ENCODE results near the gene EHBP1L1. TPM values are rescaled to one million over a fixed set of nuclear protein-coding genes. Genes with fewer than 3 reads are reported as not detected.

The EHBP1L1 gene
- polyA plus RNA-seq, 1 donor from 2014 or later = 18.3 TPM

DNA sequence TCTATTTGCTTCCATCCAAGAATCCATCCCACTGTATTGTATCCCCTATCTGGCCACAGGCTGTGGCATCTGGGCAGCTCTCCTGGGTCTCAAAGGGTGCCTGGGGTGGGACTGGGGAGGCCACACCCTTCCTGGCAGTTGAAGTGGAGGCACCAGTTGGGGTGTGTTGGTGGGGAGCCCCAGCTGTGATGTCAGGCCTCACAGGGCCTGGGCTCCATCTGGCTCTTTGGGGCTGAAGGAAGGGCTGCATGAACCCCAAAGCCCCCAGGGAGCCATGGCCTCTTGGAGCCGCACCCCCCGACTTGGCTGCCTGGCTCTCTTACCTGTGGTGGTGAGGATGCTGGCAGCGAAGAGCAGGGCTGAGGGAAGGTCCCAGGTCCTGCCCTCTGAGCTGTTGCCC lies 19.3 kb downstream of the EHBP1L1 start:
- H3F3A ChIP-seq (ENCODE audit: insufficient read depth, low read length, poor library complexity, severe bottlenecking) = no peaks in the 10 kb centered on the region
- H3K27ac ChIP-seq (ENCODE audit: low read length) = no peak overlapping the region
- H3K9me2 ChIP-seq (ENCODE audit: insufficient read depth, low read length) = no peaks in the 10 kb centered on the region
- H3K79me2 ChIP-seq (replicated peaks; ENCODE audit: insufficient read depth, low read length) = no peaks in the 10 kb centered on the region
- no peak overlapping the region for H3K4me2 ChIP-seq (ENCODE audit: low read length)
- TF ChIP-seq POLR2AphosphoS5 (IDR thresholded peaks at IDR 0.05) (no peak), SMC3 (conservative IDR thresholded peaks at IDR 0.05; ENCODE audit: poor library complexity) (no peak)
- TF ChIP-seq, protein P1, sequence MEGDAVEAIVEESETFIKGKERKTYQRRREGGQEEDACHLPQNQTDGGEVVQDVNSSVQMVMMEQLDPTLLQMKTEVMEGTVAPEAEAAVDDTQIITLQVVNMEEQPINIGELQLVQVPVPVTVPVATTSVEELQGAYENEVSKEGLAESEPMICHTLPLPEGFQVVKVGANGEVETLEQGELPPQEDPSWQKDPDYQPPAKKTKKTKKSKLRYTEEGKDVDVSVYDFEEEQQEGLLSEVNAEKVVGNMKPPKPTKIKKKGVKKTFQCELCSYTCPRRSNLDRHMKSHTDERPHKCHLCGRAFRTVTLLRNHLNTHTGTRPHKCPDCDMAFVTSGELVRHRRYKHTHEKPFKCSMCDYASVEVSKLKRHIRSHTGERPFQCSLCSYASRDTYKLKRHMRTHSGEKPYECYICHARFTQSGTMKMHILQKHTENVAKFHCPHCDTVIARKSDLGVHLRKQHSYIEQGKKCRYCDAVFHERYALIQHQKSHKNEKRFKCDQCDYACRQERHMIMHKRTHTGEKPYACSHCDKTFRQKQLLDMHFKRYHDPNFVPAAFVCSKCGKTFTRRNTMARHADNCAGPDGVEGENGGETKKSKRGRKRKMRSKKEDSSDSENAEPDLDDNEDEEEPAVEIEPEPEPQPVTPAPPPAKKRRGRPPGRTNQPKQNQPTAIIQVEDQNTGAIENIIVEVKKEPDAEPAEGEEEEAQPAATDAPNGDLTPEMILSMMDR (IDR thresholded peaks at IDR 0.05; ENCODE audit: poor library complexity, severe bottlenecking) = no peak
- H3K27me3 ChIP-seq (ENCODE audit: insufficient read depth, low read depth, low read length) = peaks cover 25% of the 10 kb centered on the region
- no peaks in the 10 kb centered on the region for H4K20me1 ChIP-seq (ENCODE audit: insufficient read depth)
- no peak overlapping the region for H3K4me3 ChIP-seq (ENCODE audit: low read length)
- H3K36me3 ChIP-seq (ENCODE audit: insufficient read depth, low read length) = no peaks in the 10 kb centered on the region
- no peak overlapping the region for H3K9ac ChIP-seq (ENCODE audit: low read length)
- H3K9me3 ChIP-seq (ENCODE audit: low read length) = no peaks in the 10 kb centered on the region
- H2AFZ ChIP-seq (ENCODE audit: low read depth, low read length) = no peak overlapping the region

DNA sequence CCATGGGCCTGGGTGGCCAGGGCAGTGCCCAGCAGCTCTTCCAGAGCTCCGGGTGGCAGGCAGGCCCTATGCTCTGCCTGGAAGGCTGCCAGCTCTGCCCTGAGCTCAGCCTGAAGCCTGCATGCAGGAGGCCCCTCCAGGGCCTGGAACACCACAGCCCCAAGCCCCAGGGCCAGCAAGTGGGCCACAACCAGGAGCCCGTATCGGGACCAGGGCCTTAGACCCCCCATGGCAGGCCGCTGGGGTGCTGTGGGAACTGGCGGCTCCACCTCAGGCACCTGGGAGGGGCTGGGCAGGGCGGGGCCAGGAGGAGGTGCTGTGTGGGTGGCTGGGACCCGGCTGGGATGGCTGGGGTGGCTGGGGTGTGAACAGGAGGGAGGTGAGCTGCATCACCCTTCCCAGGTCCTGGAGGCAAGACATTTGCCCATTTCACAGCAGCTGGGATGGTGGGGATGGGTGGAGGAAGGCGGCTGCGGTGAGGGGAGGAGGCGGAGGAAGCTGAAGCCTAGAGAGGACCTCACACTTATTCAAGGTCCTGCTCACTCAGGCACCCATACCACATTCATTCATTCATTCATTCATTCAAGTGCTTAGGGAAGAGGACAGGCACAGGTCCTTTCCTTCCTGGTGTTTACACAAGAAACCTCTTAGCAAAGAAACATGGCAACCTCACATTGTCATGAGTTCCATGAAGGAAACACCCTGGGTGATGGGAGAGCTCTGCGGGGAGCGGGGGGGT lies 19.9 kb downstream of the EHBP1L1 start, which contains the start of gene KCNK7:
TSS of gene KCNK7 (minus strand) at position 258 of the 739 bp plus-strand sequence. CDS start at position 230, 28 bp downstream.
- H3K9me3 ChIP-seq (ENCODE audit: low read length) = no peaks in the 10 kb centered on the region
- H3K27me3 ChIP-seq (ENCODE audit: insufficient read depth, low read depth, low read length) = peaks cover 25% of the 10 kb centered on the region
- H3K9me2 ChIP-seq (ENCODE audit: insufficient read depth, low read length) = no peaks in the 10 kb centered on the region
- TF ChIP-seq RAD21 (conservative IDR thresholded peaks at IDR 0.05) (no peak), TAF1 (IDR thresholded peaks at IDR 0.05; ENCODE audit: low read depth) (no peak), EP300 (conservative IDR thresholded peaks at IDR 0.05; ENCODE audit: poor library complexity, severe bottlenecking) (no peak), MXI1 (conservative IDR thresholded peaks at IDR 0.05; ENCODE audit: poor library complexity, severe bottlenecking) (no peak), SMC3 (conservative IDR thresholded peaks at IDR 0.05; ENCODE audit: poor library complexity) (no peak), EZH2 (IDR thresholded peaks at IDR 0.05; ENCODE audit: borderline replicate concordance, insufficient read depth, low read length, poor library complexity, severe bottlenecking) (no peak), POLR2AphosphoS5 (IDR thresholded peaks at IDR 0.05) (no peak)
- TF ChIP-seq, protein P2, sequence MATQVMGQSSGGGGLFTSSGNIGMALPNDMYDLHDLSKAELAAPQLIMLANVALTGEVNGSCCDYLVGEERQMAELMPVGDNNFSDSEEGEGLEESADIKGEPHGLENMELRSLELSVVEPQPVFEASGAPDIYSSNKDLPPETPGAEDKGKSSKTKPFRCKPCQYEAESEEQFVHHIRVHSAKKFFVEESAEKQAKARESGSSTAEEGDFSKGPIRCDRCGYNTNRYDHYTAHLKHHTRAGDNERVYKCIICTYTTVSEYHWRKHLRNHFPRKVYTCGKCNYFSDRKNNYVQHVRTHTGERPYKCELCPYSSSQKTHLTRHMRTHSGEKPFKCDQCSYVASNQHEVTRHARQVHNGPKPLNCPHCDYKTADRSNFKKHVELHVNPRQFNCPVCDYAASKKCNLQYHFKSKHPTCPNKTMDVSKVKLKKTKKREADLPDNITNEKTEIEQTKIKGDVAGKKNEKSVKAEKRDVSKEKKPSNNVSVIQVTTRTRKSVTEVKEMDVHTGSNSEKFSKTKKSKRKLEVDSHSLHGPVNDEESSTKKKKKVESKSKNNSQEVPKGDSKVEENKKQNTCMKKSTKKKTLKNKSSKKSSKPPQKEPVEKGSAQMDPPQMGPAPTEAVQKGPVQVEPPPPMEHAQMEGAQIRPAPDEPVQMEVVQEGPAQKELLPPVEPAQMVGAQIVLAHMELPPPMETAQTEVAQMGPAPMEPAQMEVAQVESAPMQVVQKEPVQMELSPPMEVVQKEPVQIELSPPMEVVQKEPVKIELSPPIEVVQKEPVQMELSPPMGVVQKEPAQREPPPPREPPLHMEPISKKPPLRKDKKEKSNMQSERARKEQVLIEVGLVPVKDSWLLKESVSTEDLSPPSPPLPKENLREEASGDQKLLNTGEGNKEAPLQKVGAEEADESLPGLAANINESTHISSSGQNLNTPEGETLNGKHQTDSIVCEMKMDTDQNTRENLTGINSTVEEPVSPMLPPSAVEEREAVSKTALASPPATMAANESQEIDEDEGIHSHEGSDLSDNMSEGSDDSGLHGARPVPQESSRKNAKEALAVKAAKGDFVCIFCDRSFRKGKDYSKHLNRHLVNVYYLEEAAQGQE (IDR thresholded peaks at IDR 0.05; ENCODE audit: borderline replicate concordance) = no peak
- TF ChIP-seq, protein P1 (IDR thresholded peaks at IDR 0.05; ENCODE audit: poor library complexity, severe bottlenecking) = no peak
- H3F3A ChIP-seq (ENCODE audit: insufficient read depth, low read length, poor library complexity, severe bottlenecking) = no peaks in the 10 kb centered on the region
- no peak within 1 kb of the TSS for H3K4me3 ChIP-seq (ENCODE audit: low read length)
- H3K36me3 ChIP-seq (ENCODE audit: insufficient read depth, low read length) = no peaks in the 10 kb centered on the region
- no peak within 1 kb of the TSS for H3K27ac ChIP-seq (ENCODE audit: low read length)
- H3K4me2 ChIP-seq (ENCODE audit: low read length) = no peak within 1 kb of the TSS
- no peaks in the 10 kb centered on the region for H3K79me2 ChIP-seq (replicated peaks; ENCODE audit: insufficient read depth, low read length)
- H4K20me1 ChIP-seq (ENCODE audit: insufficient read depth) = no peaks in the 10 kb centered on the region
- no peak within 1 kb of the TSS for H3K9ac ChIP-seq (ENCODE audit: low read length)
- no peak within 1 kb of the TSS for H2AFZ ChIP-seq (ENCODE audit: low read depth, low read length)

Measured in neural cell (in vitro differentiated cells).